ENCODE data around the gene RUNDC3A. TPM values are rescaled to one million over a fixed set of nuclear protein-coding genes. Genes with fewer than 3 reads are reported as not detected.

RUNDC3A gene
- total and polyA plus RNA-seq, 2 of the 13 experiments (the other 11 are each of a cell fraction or from before 2014, with no cell fraction given): 0.25 TPM; not detected in 1

- TF ChIP-seq KDM3A (CRISPR knock-in tag; IDR thresholded peaks at IDR 0.05; ENCODE audit: low read depth) (peak; percentile 50; the same call in 1 of the 2 replicates), ZFP91 (CRISPR knock-in tag; IDR thresholded peaks at IDR 0.05; ENCODE audit: borderline replicate concordance) (peak; percentile 99), TBX3 (IDR thresholded peaks at IDR 0.05; ENCODE audit: borderline replicate concordance) (no peak; the same call in 1 of the 2 replicates), GZF1 (CRISPR knock-in tag; IDR thresholded peaks at IDR 0.05) (0 out of 2 replicates have a peak, but pooled peaks have one; percentile 9), POLR2AphosphoS5 (IDR thresholded peaks at IDR 0.05; ENCODE audit: low read depth, low read length) (peak; percentile 53; the same call in 1 of the 2 replicates), ATF2 (CRISPR knock-in tag; IDR thresholded peaks at IDR 0.05) (no peak; the same call in 1 of the 2 replicates), KIAA2018 (CRISPR knock-in tag; IDR thresholded peaks at IDR 0.05; ENCODE audit: borderline replicate concordance) (no peak), GMEB1 (CRISPR knock-in tag; IDR thresholded peaks at IDR 0.05; ENCODE audit: borderline replicate concordance) (peak; percentile 52), BCL3 (CRISPR knock-in tag; IDR thresholded peaks at IDR 0.05) (peak; percentile 79; the same call in 1 of the 2 replicates), CCDC6 (CRISPR knock-in tag; IDR thresholded peaks at IDR 0.05) (0 out of 2 replicates have a peak, but pooled peaks have one; percentile 89), ZNF414 (CRISPR knock-in tag; IDR thresholded peaks at IDR 0.05) (no peak)
Observed at GRCh38 chr17:44324571-44325275, 16.3 kb downstream of the RUNDC3A start, which contains the start of gene SLC25A39 (continued).
